Mucosa of descending colon (tissue), 3 donors: ENCODE measurements around the gene AFDN. TPM values are rescaled to one million over a fixed set of nuclear protein-coding genes. Genes with fewer than 3 reads are reported as not detected.

Source experiments
- ATAC-seq: fragments of 200-7000 bp; cut with Tn5 transposase; one replicate; pipeline ENCODE4 v1.9.1; 2020; ENCODE audit warnings: mild to moderate bottlenecking, moderate library complexity
- DNase-seq, 3 donors: peaks; one replicate each; pipeline ENCODE4 v3.0.0-alpha.2; 2020
- H3K36me3 ChIP-seq: fragments of 200-600 bp; one replicate; pipeline ENCODE4 v1.8.0; 2021; ENCODE audit warnings: low read depth, mild to moderate bottlenecking
- H3K4me1 ChIP-seq: fragments of 200-600 bp; one replicate; pipeline ENCODE4 v1.8.0; 2021; ENCODE audit warnings: low read depth, mild to moderate bottlenecking
- H3K4me3 ChIP-seq: fragments of 200-600 bp; one replicate; pipeline ENCODE4 v1.8.0; 2021; ENCODE audit warnings: mild to moderate bottlenecking
- H3K9me3 ChIP-seq: fragments of 200-600 bp; one replicate; pipeline ENCODE4 v1.8.0; 2021; ENCODE audit warnings: mild to moderate bottlenecking
- intact Hi-C, 2 donors: fragments of 100-400 bp; cut with DNase I in 1 of 2; cut with micrococcal nuclease in 1 of 2; formaldehyde crosslinking; loops; one replicate each; pipeline versions ENCODE4 v1.11.0 to v1.11.1; 2022; cut with DNase I, micrococcal nuclease
- total RNA-seq, 3 donors: library from RNA; stranded (reverse); fragmentation: NEBNext Ultra II Directional in 2 of 3; extraction: Animal tissue kit (Norgen Biotek cat#: 25700) in 2 of 3; gene quantifications; one replicate each; pipeline versions ENCODE4 v1.2.1 to v1.2.4, GENCODE V29; 2021 to 2023
- TF ChIP-seq, protein P1 (sequence below): fragments of 200-600 bp; IDR thresholded peaks from one replicate; pipeline ENCODE4 v1.8.0; 2022; ENCODE audit warnings: antibody characterized with exemption, mild to moderate bottlenecking
- donor health status: DM: no; HTN: no; CAD: no; lungs with moderate emphysema.
- donor health status: DM: no; HTN: no; CAD: no.
- donor health status: DM: no; HTN: yes; CAD: no.

Gene AFDN
- total RNA-seq, 3 donors from 2014 or later: 168 to 231 (median 208) TPM

DNA sequence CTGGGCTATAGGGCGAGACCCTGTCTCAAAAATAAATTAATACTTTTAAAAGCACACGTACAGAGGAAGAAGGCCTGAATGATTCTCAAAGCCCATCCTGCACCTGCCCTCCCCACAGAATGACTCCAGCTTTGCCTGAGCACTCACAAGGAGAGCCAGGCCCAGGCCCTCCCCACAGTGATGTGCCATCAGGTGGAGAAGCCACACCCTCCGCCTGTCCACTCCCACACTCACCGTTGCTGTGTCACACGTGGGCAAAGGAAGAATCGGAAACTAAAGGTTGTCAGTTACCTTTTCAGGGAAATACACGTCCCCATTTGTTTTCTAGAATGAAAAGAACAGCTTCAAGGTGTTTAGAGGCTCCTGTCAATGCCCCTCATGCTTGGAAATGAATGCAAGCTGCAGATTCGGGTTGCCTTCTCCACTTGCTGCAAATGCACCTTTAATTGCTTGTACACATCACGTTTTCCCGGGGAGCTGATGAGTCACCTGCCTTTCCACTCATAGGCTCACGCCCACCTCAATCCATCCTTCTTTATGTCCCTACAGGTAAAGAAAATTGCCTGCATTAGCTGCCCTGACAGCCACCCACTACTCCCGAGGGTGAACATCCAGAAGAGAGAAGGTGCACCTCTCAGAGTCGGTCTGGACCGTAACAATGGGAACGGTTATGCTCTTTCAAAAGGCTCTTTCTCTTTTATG lies 45.5 kb upstream of the AFDN start:
- intact Hi-C loops: no loop called here
- no peak overlapping the region for H3K4me3 ChIP-seq
- no peaks in the 10 kb centered on the region for H3K36me3 ChIP-seq
- H3K9me3 ChIP-seq: no peaks in the 10 kb centered on the region
- ATAC-seq (no peak), DNase-seq (no peak)
- H3K4me1 ChIP-seq: peaks cover 8% of the 10 kb centered on the region
- TF ChIP-seq, protein P1, sequence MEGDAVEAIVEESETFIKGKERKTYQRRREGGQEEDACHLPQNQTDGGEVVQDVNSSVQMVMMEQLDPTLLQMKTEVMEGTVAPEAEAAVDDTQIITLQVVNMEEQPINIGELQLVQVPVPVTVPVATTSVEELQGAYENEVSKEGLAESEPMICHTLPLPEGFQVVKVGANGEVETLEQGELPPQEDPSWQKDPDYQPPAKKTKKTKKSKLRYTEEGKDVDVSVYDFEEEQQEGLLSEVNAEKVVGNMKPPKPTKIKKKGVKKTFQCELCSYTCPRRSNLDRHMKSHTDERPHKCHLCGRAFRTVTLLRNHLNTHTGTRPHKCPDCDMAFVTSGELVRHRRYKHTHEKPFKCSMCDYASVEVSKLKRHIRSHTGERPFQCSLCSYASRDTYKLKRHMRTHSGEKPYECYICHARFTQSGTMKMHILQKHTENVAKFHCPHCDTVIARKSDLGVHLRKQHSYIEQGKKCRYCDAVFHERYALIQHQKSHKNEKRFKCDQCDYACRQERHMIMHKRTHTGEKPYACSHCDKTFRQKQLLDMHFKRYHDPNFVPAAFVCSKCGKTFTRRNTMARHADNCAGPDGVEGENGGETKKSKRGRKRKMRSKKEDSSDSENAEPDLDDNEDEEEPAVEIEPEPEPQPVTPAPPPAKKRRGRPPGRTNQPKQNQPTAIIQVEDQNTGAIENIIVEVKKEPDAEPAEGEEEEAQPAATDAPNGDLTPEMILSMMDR: no peak

DNA sequence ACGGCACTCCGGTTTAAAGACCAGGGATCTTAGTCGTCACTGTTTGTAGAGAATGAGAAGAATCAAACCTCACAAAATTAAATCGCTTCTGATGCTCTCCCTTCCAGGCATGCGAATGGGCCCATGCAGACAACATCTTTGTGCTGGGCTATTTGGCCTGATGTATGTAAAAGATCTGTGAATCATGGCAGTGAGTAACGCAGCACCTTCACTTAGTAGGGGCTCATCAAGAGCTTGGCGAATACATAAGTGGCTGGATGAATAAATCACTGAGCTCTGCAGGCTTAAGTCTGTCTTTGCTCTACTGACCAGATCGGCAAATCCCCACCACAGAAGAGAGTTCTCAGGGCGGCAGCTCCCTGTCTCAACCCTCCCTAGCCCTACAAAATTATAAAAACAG lies 44.8 kb upstream of the AFDN start:
- no peak for ATAC-seq
- H3K36me3 ChIP-seq: no peaks in the 10 kb centered on the region
- no peak overlapping the region for H3K4me3 ChIP-seq
- peaks cover 8% of the 10 kb centered on the region for H3K4me1 ChIP-seq
- intact Hi-C loops: no loop called here
- DNase-seq: no peak
- TF ChIP-seq, protein P1: no peak
- H3K9me3 ChIP-seq: no peaks in the 10 kb centered on the region

DNA sequence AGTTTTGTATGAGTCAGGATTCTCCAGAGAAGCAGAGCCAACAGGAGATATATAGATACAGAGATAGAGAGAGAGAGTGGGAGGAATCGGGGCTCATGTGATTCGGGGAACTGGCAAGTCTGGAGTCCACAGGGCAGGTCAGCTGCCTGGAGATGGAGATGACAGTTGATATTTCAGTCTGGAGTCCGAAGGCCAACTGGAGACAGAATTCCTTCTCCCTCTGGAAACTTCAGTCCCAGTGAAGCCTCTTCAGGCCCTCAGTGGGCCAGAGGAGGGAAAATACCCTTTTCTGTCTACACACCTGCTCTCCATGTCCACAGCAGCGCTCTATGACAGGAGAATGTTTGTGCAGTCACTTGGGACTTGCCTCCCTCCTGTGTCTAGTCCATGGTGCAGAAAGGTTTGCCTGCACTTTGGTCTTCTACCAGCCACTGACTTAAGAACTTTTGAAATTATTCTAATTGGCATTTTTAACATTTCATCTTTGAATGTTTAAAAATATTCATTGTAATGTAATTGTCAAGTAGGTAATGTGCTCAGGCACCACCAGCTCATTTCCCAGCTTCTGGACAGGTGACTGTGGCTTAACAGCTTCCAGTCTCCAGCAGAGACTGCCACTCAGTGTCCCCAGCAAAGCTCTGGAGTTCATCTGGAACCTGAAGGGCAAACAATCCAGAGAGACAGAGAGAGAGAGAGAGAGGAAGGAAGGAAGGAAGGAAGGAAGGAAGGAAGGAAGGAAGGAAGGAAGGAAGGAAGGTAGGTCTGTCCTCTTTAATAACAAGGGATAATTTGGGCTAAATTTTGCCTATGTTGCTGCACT lies 43.8 kb upstream of the AFDN start:
- no peak for DNase-seq
- intact Hi-C loops: no loop called here
- Histone ChIP-seq H3K36me3 (no peaks in the 10 kb centered on the region), H3K4me1 (peaks cover 4% of the 10 kb centered on the region), H3K4me3 (no peak overlapping the region), H3K9me3 (no peaks in the 10 kb centered on the region)
- TF ChIP-seq, protein P1: no peak
- no peak for ATAC-seq

DNA sequence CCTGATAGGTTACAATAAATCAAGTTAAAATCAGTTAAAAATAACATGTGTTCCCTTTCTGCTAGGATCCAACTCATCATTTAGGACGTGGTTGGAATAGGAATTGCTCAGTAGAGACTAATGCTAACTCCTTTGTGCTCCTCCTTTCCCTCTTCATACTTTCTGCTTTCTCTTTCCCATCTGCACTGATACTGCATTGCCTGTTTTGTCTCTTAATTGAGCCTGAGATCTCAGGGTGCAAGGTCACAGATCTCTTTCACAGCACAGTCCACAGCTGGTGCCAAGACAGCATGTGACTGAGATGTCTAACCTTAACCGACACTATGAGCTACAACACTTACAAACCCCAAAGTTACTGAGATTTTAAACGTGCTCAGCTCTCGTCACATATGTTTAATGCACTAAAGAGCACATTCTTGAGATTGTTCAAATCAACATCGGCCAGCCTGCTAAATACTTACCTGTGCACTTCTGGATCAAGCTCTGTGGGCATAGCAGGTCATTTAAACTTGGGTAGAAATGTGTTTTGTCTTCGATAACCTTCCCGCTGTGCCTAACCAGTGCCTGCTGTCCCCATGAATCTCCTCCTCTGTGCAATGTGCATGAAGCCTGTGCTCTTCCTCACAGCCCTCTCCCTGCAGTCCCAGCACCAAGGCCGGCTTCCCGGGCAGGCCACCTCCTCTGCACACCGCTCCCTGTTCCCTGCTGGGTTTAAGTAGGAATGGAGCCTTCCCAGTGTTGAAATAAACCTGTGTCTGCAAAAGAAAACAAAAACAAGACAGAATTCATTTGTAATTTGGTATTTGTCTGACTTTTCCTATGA lies 39.6 kb upstream of the AFDN start:
- DNase-seq: no peak
- peak; percentile 41 for ATAC-seq
- Histone ChIP-seq H3K4me3 (no peak overlapping the region), H3K36me3 (no peaks in the 10 kb centered on the region), H3K9me3 (no peaks in the 10 kb centered on the region), H3K4me1 (no peaks in the 10 kb centered on the region)
- TF ChIP-seq, protein P1: no peak
- intact Hi-C loops: no loop called here

DNA sequence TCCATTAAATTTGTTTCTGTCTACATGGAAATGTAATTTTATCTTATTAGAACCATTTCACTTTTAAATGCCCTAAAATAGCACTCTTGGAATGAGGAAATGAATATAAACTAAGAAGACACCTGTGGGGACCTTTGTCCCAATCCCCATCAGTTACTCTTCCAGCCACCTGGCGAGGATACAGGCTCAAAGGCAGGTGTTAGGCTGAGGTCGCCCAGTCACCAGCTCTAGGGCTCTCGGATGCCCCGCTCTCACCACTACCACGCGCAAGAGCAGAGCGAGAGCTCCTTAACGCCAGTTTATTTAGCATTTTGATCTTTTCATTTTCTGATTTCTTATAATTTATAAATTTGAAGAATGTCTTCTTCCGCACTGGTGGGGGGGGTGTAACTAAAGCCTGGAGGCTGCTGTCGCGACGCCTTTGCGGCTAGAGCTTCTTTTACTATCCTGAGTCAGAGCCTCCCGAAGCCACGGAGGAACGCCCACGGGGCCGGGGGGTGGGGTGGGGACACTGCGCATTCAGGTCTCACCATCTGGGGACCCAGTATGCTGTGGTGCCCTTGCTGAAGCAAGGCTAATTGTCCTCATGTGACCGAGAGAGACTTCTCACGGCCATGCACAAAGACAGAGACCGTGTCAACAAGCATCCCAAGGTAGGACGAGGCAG lies 38.7 kb upstream of the AFDN start:
- Histone ChIP-seq H3K4me1 (peaks cover 2% of the 10 kb centered on the region), H3K36me3 (no peaks in the 10 kb centered on the region), H3K4me3 (no peak overlapping the region), H3K9me3 (no peaks in the 10 kb centered on the region)
- TF ChIP-seq, protein P1: no peak
- DNase-seq (no peak), ATAC-seq (no peak)
- intact Hi-C loops: no loop called here
